Lung (tissue), 12 donors: Measurements from ENCODE around the gene NDFIP2. TPM values are rescaled to one million over a fixed set of nuclear protein-coding genes. Genes with fewer than 3 reads are reported as not detected.
A peak's percentile ranks its signal among the peaks of the same experiment; 100 is the strongest.

ENCODE experiments used
- ATAC-seq: fragments of 200-7000 bp; cut with Tn5 transposase; one replicate; pipeline ENCODE4 v1.9.1; 2020; ENCODE audit warnings: moderate number of reproducible peaks; ENCODE audit not compliant: insufficient read depth, low FRiP score
- DNase-seq, 3 donors: peaks; one replicate each; pipeline ENCODE4 v3.0.0-alpha.2; 2013 to 2017
- H3K27ac ChIP-seq, 2 donors: one replicate each; pipeline ENCODE4 v1.5.1; 2013; ENCODE audit warnings: mild to moderate bottlenecking in 2 of 2, moderate library complexity in 2 of 2, control low read depth in 1 of 2, inconsistent platforms in 1 of 2, low read depth in 1 of 2, low read length in 1 of 2
- H3K27me3 ChIP-seq, 3 donors: one replicate each; pipeline ENCODE4 v1.5.1; 2013; ENCODE audit warnings: low read length in 2 of 3; ENCODE audit not compliant: control insufficient read depth in 3 of 3, insufficient read depth in 3 of 3
- H3K36me3 ChIP-seq, 4 donors: one replicate each; pipeline ENCODE4 v1.5.1; 2013; ENCODE audit warnings: low read length in 4 of 4, mild to moderate bottlenecking in 1 of 4, moderate library complexity in 1 of 4; ENCODE audit not compliant: control insufficient read depth in 4 of 4, insufficient read depth in 4 of 4
- H3K4me1 ChIP-seq, 5 donors: one replicate each; pipeline ENCODE4 v1.5.1; 2013; ENCODE audit warnings: low read length in 5 of 5, mild to moderate bottlenecking in 2 of 5, moderate library complexity in 1 of 5; ENCODE audit not compliant: control insufficient read depth in 5 of 5, insufficient read depth in 5 of 5
- H3K4me3 ChIP-seq: one replicate; pipeline ENCODE4 v1.5.1; 2013; ENCODE audit warnings: mild to moderate bottlenecking, control low read depth, moderate library complexity
- H3K9ac ChIP-seq, 2 donors: one replicate each; pipeline ENCODE4 v1.5.1; 2013; ENCODE audit warnings: low read length in 2 of 2, control low read depth in 1 of 2; ENCODE audit not compliant: insufficient read depth in 1 of 2
- H3K9me3 ChIP-seq, 4 donors: one replicate each; pipeline ENCODE4 v1.5.1; 2013; ENCODE audit warnings: low read length in 3 of 4, mild to moderate bottlenecking in 1 of 4, moderate library complexity in 1 of 4; ENCODE audit not compliant: control insufficient read depth in 4 of 4, insufficient read depth in 3 of 4
- CTCF ChIP-seq: IDR thresholded peaks from 2 replicates; pipeline ENCODE4 v1.5.1; 2012; ENCODE audit warnings: mild to moderate bottlenecking; ENCODE audit errors: control extremely low read depth, extremely low read depth
- WGBS, 2 donors: extraction: QIAGEN DNeasy Blood & Tissue Kit; methylation state at CpG; one replicate each; pipeline ENCODE4 v1.1.7; 2013; 5-methylcytosine and 5-hydroxymethylcytosine counted together
- polyA plus RNA-seq, 2 donors: library from polyadenylated mRNA; stranded (reverse); fragments of 200-250 nt; gene quantifications; one replicate each; pipeline ENCODE4 v1.2.1, GENCODE V29; 2013
- total RNA-seq, 2 donors: library from RNA; depleted of rRNA in 1 of 2; stranded (reverse); fragments of >200 nt in 1 of 2; gene quantifications; one replicate each; pipeline ENCODE4 v1.2.1, GENCODE V29; 2014 to 2021
- donor health status: control.
- donor health status: control.
- donor health status: Bipolar disorder and iron deficiency.
- donor health status: healthy.
- donor health status: DM: yes; HTN: yes; CAD: no.

Gene NDFIP2
- total and polyA plus RNA-seq, 4 donors = 14.0 to 38.4 (median 23.2) TPM

GRCh38 chr13:79528356-79528755 is 47.4 kb downstream of the NDFIP2 start:
- H3K9ac ChIP-seq = no peak overlapping the region
- DNase-seq = no peak
- no peak for TF ChIP-seq CTCF
- H3K27me3 ChIP-seq = no peaks in the 10 kb centered on the region
- H3K36me3 ChIP-seq = peaks cover 0 to 6% (median 1%) of the 10 kb centered on the region in 4 donors
- H3K4me1 ChIP-seq = peaks cover 0 to 21% (median 0%) of the 10 kb centered on the region in 5 donors
- no peak overlapping the region for H3K27ac ChIP-seq
- no peaks in the 10 kb centered on the region for H3K9me3 ChIP-seq
- H3K4me3 ChIP-seq = no peak overlapping the region
- WGBS, 2 donors = 94 to 95% methylated on average over 4 of the region's 4 CpGs
- no peak for ATAC-seq

GRCh38 chr13:79528759-79529191 is 47.8 kb downstream of the NDFIP2 start:
- no peak for ATAC-seq
- TF ChIP-seq CTCF = no peak
- Histone ChIP-seq H3K27ac (no peak overlapping the region), H3K27me3 (no peaks in the 10 kb centered on the region), H3K36me3 (peaks cover 0 to 6% (median 1%) of the 10 kb centered on the region in 4 donors), H3K9ac (no peak overlapping the region), H3K4me1 (peaks cover 0 to 21% (median 0%) of the 10 kb centered on the region in 5 donors), H3K9me3 (no peaks in the 10 kb centered on the region), H3K4me3 (no peak overlapping the region)
- peak in 1 of 3 donors; percentile 6 for DNase-seq
- WGBS, 2 donors = 91% methylated on average over 2 of the region's 2 CpGs

GRCh38 chr13:79529817-79530216 is 48.9 kb downstream of the NDFIP2 start:
- TF ChIP-seq CTCF = no peak
- no peak for DNase-seq
- no peak for ATAC-seq
- Histone ChIP-seq H3K9ac (no peak overlapping the region), H3K27me3 (no peaks in the 10 kb centered on the region), H3K4me1 (peaks cover 0 to 18% (median 0%) of the 10 kb centered on the region in 5 donors), H3K4me3 (no peak overlapping the region), H3K9me3 (no peaks in the 10 kb centered on the region), H3K27ac (no peak overlapping the region), H3K36me3 (peaks cover 0 to 3% (median under 1%) of the 10 kb centered on the region in 4 donors)
- 95 to 98% methylated on average over 4 of the region's 4 CpGs for WGBS, 2 donors

- DNase-seq (no peak), ATAC-seq (no peak)
- Histone ChIP-seq H3K4me1 (peaks cover 0 to 14% (median 0%) of the 10 kb centered on the region in 5 donors), H3K36me3 (peaks cover 0 to 5% (median under 1%) of the 10 kb centered on the region in 4 donors), H3K4me3 (no peak overlapping the region), H3K9ac (no peak overlapping the region), H3K27ac (no peak overlapping the region), H3K9me3 (no peaks in the 10 kb centered on the region), H3K27me3 (no peaks in the 10 kb centered on the region)
- no peak for TF ChIP-seq CTCF
- WGBS, 2 donors = 87 to 88% methylated on average over 2 of the region's 2 CpGs
These were observed 49.3 kb downstream of the NDFIP2 start for GRCh38 chr13:79530270-79530669.
